Glutamatergic neuron (in vitro differentiated cells): Measurements from ENCODE around the gene CCDC185. TPM values are rescaled to one million over a fixed set of nuclear protein-coding genes. Genes with fewer than 3 reads are reported as not detected.

Experiments
- DNase-seq: peaks from one replicate; pipeline ENCODE4 v3.0.0; 2022
- H3K27ac Mint-ChIP-seq: one replicate; pipeline ENCODE4 v1.8.0; 2020; ENCODE audit warnings: mild to moderate bottlenecking, mixed read lengths, inconsistent platforms; ENCODE audit not compliant: unreplicated experiment
- H3K27me3 Mint-ChIP-seq: one replicate; pipeline ENCODE4 v1.8.0; 2020; ENCODE audit warnings: mild to moderate bottlenecking, moderate library complexity, mixed read lengths, inconsistent platforms; ENCODE audit not compliant: unreplicated experiment
- H3K36me3 Mint-ChIP-seq: one replicate; pipeline ENCODE4 v1.8.0; 2020; ENCODE audit warnings: mild to moderate bottlenecking, mixed read lengths, inconsistent platforms; ENCODE audit not compliant: unreplicated experiment
- H3K4me1 Mint-ChIP-seq: one replicate; pipeline ENCODE4 v1.8.0; 2020; ENCODE audit warnings: mild to moderate bottlenecking, low read depth, mixed read lengths, inconsistent platforms; ENCODE audit not compliant: unreplicated experiment
- H3K4me3 Mint-ChIP-seq: one replicate; pipeline ENCODE4 v1.8.0; 2020; ENCODE audit warnings: mild to moderate bottlenecking, mixed read lengths, inconsistent platforms; ENCODE audit not compliant: unreplicated experiment
- H3K9me3 Mint-ChIP-seq: one replicate; pipeline ENCODE4 v1.8.0; 2020; ENCODE audit warnings: mild to moderate bottlenecking, moderate library complexity, mixed read lengths, inconsistent platforms; ENCODE audit not compliant: unreplicated experiment
- total RNA-seq: library from RNA; stranded (reverse); fragmentation: NEBNext Ultra II Directional; extraction: Animal tissue kit (Norgen Biotek cat#: 25700); gene quantifications from one replicate; pipeline ENCODE4 v1.2.1, GENCODE V29; 2021; ENCODE audit not compliant: unreplicated experiment
- TF ChIP-seq, protein P1 (sequence below): fragments of 200-600 bp; sonication (generic); IDR thresholded peaks from one replicate; pipeline ENCODE4 v1.5.0; 2021; ENCODE audit not compliant: partially characterized antibody, unreplicated experiment

CCDC185 gene
- total RNA-seq, 1 donor from 2014 or later: not detected

GRCh38 chr1:223413216-223413615 lies 20.0 kb downstream of the CCDC185 start:
- peaks cover 2% of the 10 kb centered on the region for H3K9me3 Mint-ChIP-seq

GRCh38 chr1:223417444-223417843 lies 24.2 kb downstream of the CCDC185 start:
- H3K4me1 Mint-ChIP-seq: no peaks in the 10 kb centered on the region
- DNase-seq: no peak
- TF ChIP-seq, protein P1, sequence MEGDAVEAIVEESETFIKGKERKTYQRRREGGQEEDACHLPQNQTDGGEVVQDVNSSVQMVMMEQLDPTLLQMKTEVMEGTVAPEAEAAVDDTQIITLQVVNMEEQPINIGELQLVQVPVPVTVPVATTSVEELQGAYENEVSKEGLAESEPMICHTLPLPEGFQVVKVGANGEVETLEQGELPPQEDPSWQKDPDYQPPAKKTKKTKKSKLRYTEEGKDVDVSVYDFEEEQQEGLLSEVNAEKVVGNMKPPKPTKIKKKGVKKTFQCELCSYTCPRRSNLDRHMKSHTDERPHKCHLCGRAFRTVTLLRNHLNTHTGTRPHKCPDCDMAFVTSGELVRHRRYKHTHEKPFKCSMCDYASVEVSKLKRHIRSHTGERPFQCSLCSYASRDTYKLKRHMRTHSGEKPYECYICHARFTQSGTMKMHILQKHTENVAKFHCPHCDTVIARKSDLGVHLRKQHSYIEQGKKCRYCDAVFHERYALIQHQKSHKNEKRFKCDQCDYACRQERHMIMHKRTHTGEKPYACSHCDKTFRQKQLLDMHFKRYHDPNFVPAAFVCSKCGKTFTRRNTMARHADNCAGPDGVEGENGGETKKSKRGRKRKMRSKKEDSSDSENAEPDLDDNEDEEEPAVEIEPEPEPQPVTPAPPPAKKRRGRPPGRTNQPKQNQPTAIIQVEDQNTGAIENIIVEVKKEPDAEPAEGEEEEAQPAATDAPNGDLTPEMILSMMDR: no peak
- H3K9me3 Mint-ChIP-seq: peaks cover 4% of the 10 kb centered on the region
- no peak overlapping the region for H3K4me3 Mint-ChIP-seq
- H3K27me3 Mint-ChIP-seq: no peaks in the 10 kb centered on the region
- no peak overlapping the region for H3K27ac Mint-ChIP-seq
- H3K36me3 Mint-ChIP-seq: peaks cover 5% of the 10 kb centered on the region

More at GRCh38 chr1:223413216-223413615, 20.0 kb downstream of the CCDC185 start:
- TF ChIP-seq, protein P1: no peak
- no peaks in the 10 kb centered on the region for H3K27me3 Mint-ChIP-seq
- no peaks in the 10 kb centered on the region for H3K4me1 Mint-ChIP-seq
- peaks cover 5% of the 10 kb centered on the region for H3K36me3 Mint-ChIP-seq
- no peak overlapping the region for H3K27ac Mint-ChIP-seq
- H3K4me3 Mint-ChIP-seq: no peak overlapping the region
- DNase-seq: no peak

GRCh38 chr1:223417903-223418663 lies 24.9 kb downstream of the CCDC185 start:
- Mint-ChIP-seq H3K4me1 (no peaks in the 10 kb centered on the region), H3K27me3 (no peaks in the 10 kb centered on the region), H3K36me3 (peaks cover 1% of the 10 kb centered on the region), H3K4me3 (no peak overlapping the region), H3K9me3 (peaks cover 4% of the 10 kb centered on the region), H3K27ac (no peak overlapping the region)
- DNase-seq: no peak
- TF ChIP-seq, protein P1: no peak

GRCh38 chr1:223419115-223419514 lies 25.9 kb downstream of the CCDC185 start:
- H3K27ac Mint-ChIP-seq: no peak overlapping the region
- H3K27me3 Mint-ChIP-seq: no peaks in the 10 kb centered on the region
- TF ChIP-seq, protein P1: no peak
- peaks cover 2% of the 10 kb centered on the region for H3K9me3 Mint-ChIP-seq
- H3K36me3 Mint-ChIP-seq: no peaks in the 10 kb centered on the region
- DNase-seq: no peak
- H3K4me1 Mint-ChIP-seq: no peaks in the 10 kb centered on the region
- H3K4me3 Mint-ChIP-seq: no peak overlapping the region

GRCh38 chr1:223419561-223419960 lies 26.3 kb downstream of the CCDC185 start:
- Mint-ChIP-seq H3K9me3 (peaks cover 2% of the 10 kb centered on the region), H3K27ac (no peak overlapping the region), H3K4me1 (no peaks in the 10 kb centered on the region), H3K4me3 (no peak overlapping the region), H3K36me3 (no peaks in the 10 kb centered on the region), H3K27me3 (no peaks in the 10 kb centered on the region)
- no peak for DNase-seq
- TF ChIP-seq, protein P1: no peak
